K562 (cell line): ENCODE results near the gene RBM27. TPM values are rescaled to one million over a fixed set of nuclear protein-coding genes. Genes with fewer than 3 reads are reported as not detected.
A peak's percentile ranks its signal among the peaks of the same experiment; 100 is the strongest.

Experiments used
- BCLAF1 ChIP-seq, 2 experiments: fragments of 450-650 bp in 1 of 2; IDR thresholded peaks; 2 replicates each; pipeline ENCODE4 v1.6.1; 2011 to 2017; ENCODE audit warnings: low read depth in 2 of 2, antibody characterized with exemption in 1 of 2, borderline replicate concordance in 1 of 2, low read length in 1 of 2, mild to moderate bottlenecking in 1 of 2, mixed read lengths in 1 of 2; ENCODE audit not compliant: control insufficient read depth in 1 of 2
- DEAF1 ChIP-seq: fragments of 450-650 bp; formaldehyde crosslinking; IDR thresholded peaks from 2 replicates; pipeline ENCODE4 v1.4.0; 2020; ENCODE audit warnings: mild to moderate bottlenecking, moderate library complexity
- JUND ChIP-seq, 2 experiments: IDR thresholded peaks; 2 replicates in 1 of 2; 3 replicates in 1 of 2; pipeline ENCODE4 v1.6.1; 2011; ENCODE audit warnings: borderline replicate concordance in 2 of 2, low read depth in 2 of 2, low read length in 2 of 2, improper control_type of control experiment in 1 of 2, missing biosample characterization in 1 of 2, missing genetic modification characterization in 1 of 2, missing genetic modification reagents in 1 of 2
- PBX2 ChIP-seq, 2 experiments: IDR thresholded peaks in 1 of 2; conservative IDR thresholded peaks in 1 of 2; 2 replicates each; pipeline ENCODE4 v1.6.1; 2016; ENCODE audit warnings: low read depth in 2 of 2, mild to moderate bottlenecking in 1 of 2, missing compliant biosample characterization in 1 of 2, missing genetic modification characterization in 1 of 2, moderate library complexity in 1 of 2
- PHF20 ChIP-seq: fragments of 450-650 bp; IDR thresholded peaks from 2 replicates; pipeline ENCODE4 v1.6.1; 2018; ENCODE audit not compliant: partially characterized antibody
- POLR3A ChIP-seq: IDR thresholded peaks from 2 replicates; pipeline ENCODE4 v1.6.1; 2011; ENCODE audit warnings: borderline replicate concordance, mild to moderate bottlenecking, moderate library complexity; ENCODE audit not compliant: insufficient read length, insufficient read depth; ENCODE audit errors: extremely low read depth
- PREB ChIP-seq: sonication (generic); formaldehyde crosslinking; IDR thresholded peaks from 2 replicates; pipeline ENCODE4 v1.8.1; 2023; ENCODE audit warnings: mild to moderate bottlenecking, missing genetic modification reagents
- RNF2 ChIP-seq: sonication (generic); IDR thresholded peaks from 2 replicates; pipeline ENCODE4 v1.6.1; 2016
- SAP30 ChIP-seq: fragments of 200-600 bp; sonication (generic); IDR thresholded peaks from 2 replicates; pipeline ENCODE4 v1.6.1; 2012; ENCODE audit warnings: borderline replicate concordance, low read depth, mild to moderate bottlenecking, moderate library complexity, low read length, control low read depth, inconsistent platforms; ENCODE audit not compliant: insufficient read depth, poor library complexity, severe bottlenecking
- SMARCE1 ChIP-seq: fragments of 450-650 bp; IDR thresholded peaks from 2 replicates; pipeline ENCODE4 v1.7.1; 2016; ENCODE audit warnings: mild to moderate bottlenecking
- YY1 ChIP-seq, 3 experiments: IDR thresholded peaks; 2 replicates each; pipeline ENCODE4 v1.6.1; 2011; ENCODE audit warnings: low read length in 2 of 3, mild to moderate bottlenecking in 2 of 3, moderate library complexity in 2 of 3, borderline replicate concordance in 1 of 3, control low read depth in 1 of 3, low read depth in 1 of 3; ENCODE audit not compliant: insufficient read depth in 3 of 3, insufficient replicate concordance in 2 of 3, control insufficient read depth in 1 of 3, insufficient read length in 1 of 3; ENCODE audit errors: extremely low read depth in 1 of 3
- ZNF436 ChIP-seq: fragments of 250-450, 450-650 bp; sonication (Bioruptor Pico); formaldehyde crosslinking; IDR thresholded peaks from 2 replicates; pipeline ENCODE4 v1.7.0; 2020; ENCODE audit warnings: mild to moderate bottlenecking
- polyA plus RNA-seq, 8 experiments: library from polyadenylated mRNA; depleted of rRNA in 4 of 8; stranded (reverse) in 5 of 8; unstranded in 3 of 8; fragments of >200 nt; fragmentation: Nextera tagmentation in 2 of 8; fragmentation: Illumina TruSeq in 1 of 8; extraction: Ambion mirVana in 2 of 8; extraction: Trizol in 1 of 8; gene quantifications; 2 replicates each; pipeline versions ENCODE4 v1.2.1 to v1.2.3, GENCODE V29; 2011 to 2014; ENCODE audit warnings: inconsistent platforms in 1 of 8, missing spikeins in 1 of 8
- total RNA-seq, 7 experiments: library from RNA; depleted of rRNA in 6 of 7; stranded (reverse); fragments of >200 nt in 6 of 7; fragmentation: Illumina TruSeq in 2 of 7; extraction: Trizol in 2 of 7; gene quantifications; 2 replicates each; pipeline versions ENCODE4 v1.2.1 to v1.2.3, GENCODE V29; 2011 to 2021; ENCODE audit warnings: low replicate concordance in 1 of 7

The RBM27 gene
- total and polyA plus RNA-seq, 9 of the 15 experiments (the other 6 are each of a cell fraction or from before 2014, with no cell fraction given), result 5.3 to 45.4 (median 29.1) TPM

- TF ChIP-seq BCLAF1 (IDR thresholded peaks at IDR 0.05; ENCODE audit: borderline replicate concordance in 1 of 2, control insufficient read depth in 1 of 2, low read depth in 2 of 2, low read length in 1 of 2), result no peak
- TF ChIP-seq PHF20, result peak; percentile 73
- TF ChIP-seq SAP30, result no peak
- peak; percentile 75 for TF ChIP-seq JUND (IDR thresholded peaks at IDR 0.05; ENCODE audit: borderline replicate concordance, low read depth, low read length)
- peak; percentile 80; the same call in 2 of the 3 replicates for TF ChIP-seq JUND (tag; IDR thresholded peaks at IDR 0.05; ENCODE audit: borderline replicate concordance, low read depth, low read length)
- TF ChIP-seq PREB, result no peak
- peak; percentile 100 for TF ChIP-seq PBX2 (CRISPR knock-in tag; IDR thresholded peaks at IDR 0.05; ENCODE audit: low read depth)
- peak; percentile 100 for TF ChIP-seq PBX2 (tag; conservative IDR thresholded peaks at IDR 0.05; ENCODE audit: low read depth)
- TF ChIP-seq RNF2, result no peak; the same call in none of the 2 replicates
- TF ChIP-seq DEAF1 (CRISPR knock-in tag), result no peak
- peak; percentile 78 for TF ChIP-seq SMARCE1
- TF ChIP-seq YY1 (IDR thresholded peaks at IDR 0.05; ENCODE audit: borderline replicate concordance in 1 of 3, control insufficient read depth in 1 of 3, extremely low read depth in 1 of 3, insufficient read depth in 3 of 3, insufficient read length in 1 of 3, insufficient replicate concordance in 2 of 3, low read depth in 1 of 3, low read length in 2 of 3), result peak in 2 of 3 experiments; percentile 13 to 31
- TF ChIP-seq ZNF436, result no peak
- no peak for TF ChIP-seq POLR3A
Observed at GRCh38 chr5:146203011-146203871, at the start of gene RBM27 (continued).
